SK-N-SH treated with all-trans-retinoic acid at 6 μM for 48 hours (cell line): ENCODE data around the gene RXRA.

ENCODE experiments used
- ATAC-seq: fragments of 200-7000 bp; cut with Tn5 transposase; 3 replicates; pipeline ENCODE4 v1.9.1; 2020; ENCODE audit warnings: mild to moderate bottlenecking, moderate library complexity
- BACH2 ChIP-seq: fragments of 250-450 bp; sonication (Bioruptor Pico); IDR thresholded peaks from 2 replicates; pipeline ENCODE4 v1.9.0; 2021; ENCODE audit warnings: mild to moderate bottlenecking, borderline replicate concordance
- CSDC2 ChIP-seq: fragments of 250-450 bp; sonication (Bioruptor Pico); IDR thresholded peaks from 2 replicates; pipeline ENCODE4 v1.5.0; 2020; ENCODE audit warnings: mild to moderate bottlenecking, moderate library complexity
- CSRNP3 ChIP-seq: fragments of 250-450 bp; sonication (Bioruptor Pico); IDR thresholded peaks from 2 replicates; pipeline ENCODE4 v1.5.1; 2021; ENCODE audit warnings: mild to moderate bottlenecking, moderate library complexity
- ESRRG ChIP-seq: fragments of 250-450 bp; sonication (Bioruptor Pico); IDR thresholded peaks from 2 replicates; pipeline ENCODE4 v1.6.1; 2021; ENCODE audit warnings: mild to moderate bottlenecking
- GLIS3 ChIP-seq: fragments of 250-450 bp; sonication (Bioruptor Pico); IDR thresholded peaks from 2 replicates; pipeline ENCODE4 v1.5.0; 2020; ENCODE audit warnings: mild to moderate bottlenecking, moderate library complexity
- ISL1 ChIP-seq: fragments of 250-450 bp; sonication (Bioruptor Pico); IDR thresholded peaks from 2 replicates; pipeline ENCODE4 v2.1.2; 2022; ENCODE audit warnings: mild to moderate bottlenecking, moderate library complexity
- OSR1 ChIP-seq: fragments of 250-450 bp; sonication (Bioruptor Pico); IDR thresholded peaks from 2 replicates; pipeline ENCODE4 v1.8.0; 2022; ENCODE audit warnings: moderate library complexity, mild to moderate bottlenecking, inconsistent platforms
- SNAI2 ChIP-seq: fragments of 250-450 bp; sonication (Bioruptor Pico); IDR thresholded peaks from 2 replicates; pipeline ENCODE4 v1.5.0; 2020; ENCODE audit warnings: mild to moderate bottlenecking, moderate library complexity
- TCF4 ChIP-seq: fragments of 250-450 bp; sonication (Bioruptor Pico); IDR thresholded peaks from 2 replicates; pipeline ENCODE4 v1.8.0; 2021; ENCODE audit warnings: mild to moderate bottlenecking, moderate library complexity, borderline replicate concordance
- TSHZ2 ChIP-seq: fragments of 250-450 bp; sonication (Bioruptor Pico); IDR thresholded peaks from 2 replicates; pipeline ENCODE4 v1.5.0; 2020; ENCODE audit warnings: mild to moderate bottlenecking, moderate library complexity
- ZC3H10 ChIP-seq: fragments of 250-450 bp; sonication (Bioruptor Pico); IDR thresholded peaks from 2 replicates; pipeline ENCODE4 v1.5.1; 2021; ENCODE audit warnings: mild to moderate bottlenecking, moderate library complexity
- ZFP3 ChIP-seq: fragments of 250-450 bp; sonication (Bioruptor Pico); IDR thresholded peaks from 2 replicates; pipeline ENCODE4 v1.5.0; 2020; ENCODE audit warnings: mild to moderate bottlenecking, moderate library complexity
- ZFP30 ChIP-seq: fragments of 450-650 bp; formaldehyde crosslinking; IDR thresholded peaks from 2 replicates; pipeline ENCODE4 v1.5.0; 2022; ENCODE audit warnings: mild to moderate bottlenecking, moderate library complexity
- ZNF565 ChIP-seq: fragments of 450-650 bp; formaldehyde crosslinking; conservative IDR thresholded peaks from 2 replicates; pipeline ENCODE4 v1.5.0; 2020; ENCODE audit warnings: low read depth, mild to moderate bottlenecking, moderate library complexity
- ZNF70 ChIP-seq: fragments of 450-650 bp; formaldehyde crosslinking; IDR thresholded peaks from 2 replicates; pipeline ENCODE4 v1.5.0; 2020; ENCODE audit warnings: mild to moderate bottlenecking, moderate library complexity
- ZNF8 ChIP-seq: fragments of 450-650 bp; formaldehyde crosslinking; IDR thresholded peaks from 2 replicates; pipeline ENCODE4 v1.5.0; 2020; ENCODE audit warnings: mild to moderate bottlenecking, moderate library complexity
- TF ChIP-seq, protein P1 (sequence below): fragments of 250-450 bp; sonication (Bioruptor Pico); IDR thresholded peaks from 2 replicates; pipeline ENCODE4 v1.5.1; 2020; ENCODE audit warnings: low read depth, mild to moderate bottlenecking, moderate library complexity
- TF ChIP-seq, protein P2 (sequence below): fragments of 250-450 bp; sonication (Bioruptor Pico); IDR thresholded peaks from 2 replicates; pipeline ENCODE4 v1.8.0; 2021; ENCODE audit warnings: low read depth, mild to moderate bottlenecking, moderate library complexity, borderline replicate concordance

RXRA gene

DNA sequence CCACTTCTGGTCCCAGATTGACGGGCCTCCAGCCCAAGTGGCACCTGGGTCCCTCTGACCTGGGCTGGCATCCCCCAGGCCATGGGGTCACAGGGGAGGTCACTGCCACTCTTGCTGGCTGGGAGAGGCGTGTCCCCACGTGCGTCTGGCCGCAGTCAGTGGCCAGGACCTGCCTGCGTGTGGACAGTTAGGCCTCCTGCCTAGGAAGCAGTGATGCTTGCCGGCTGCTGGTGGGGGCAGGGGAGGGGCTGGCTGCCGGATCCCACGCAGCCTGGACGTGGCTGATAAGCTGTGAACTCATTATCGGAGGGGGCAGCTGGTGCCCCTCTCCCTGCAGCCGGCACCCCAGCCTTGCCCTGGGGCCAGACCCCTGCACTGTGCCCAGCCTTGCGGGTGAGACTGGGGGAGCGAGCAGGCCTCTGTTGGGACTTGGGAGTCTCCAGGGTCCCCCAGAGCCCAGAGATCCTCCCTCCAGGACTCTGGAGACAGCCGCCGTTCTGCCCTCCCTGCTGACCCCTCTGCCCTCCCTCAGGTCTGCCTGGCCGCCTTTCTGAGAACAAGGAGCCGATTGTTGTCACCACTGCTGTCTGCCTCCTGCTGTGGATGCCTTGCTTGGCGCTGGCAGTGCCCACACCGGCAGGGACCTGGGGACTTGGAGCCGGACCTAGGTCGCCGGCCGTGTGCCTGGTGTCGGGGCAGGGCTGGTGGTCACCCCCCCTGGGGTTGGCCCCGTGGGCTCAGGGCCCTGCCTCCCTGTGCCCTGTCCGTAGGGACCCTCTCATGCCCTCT lies 12.3 kb downstream of the RXRA start:
- ATAC-seq: no peak; the same call in 1 of the 3 replicates
- no peak for TF ChIP-seq OSR1 (CRISPR knock-in tag)
- no peak for TF ChIP-seq ZNF8
- no peak for TF ChIP-seq ZNF565 (CRISPR knock-in tag)
- no peak for TF ChIP-seq ESRRG (CRISPR knock-in tag)
- no peak for TF ChIP-seq BACH2 (CRISPR knock-in tag)
- TF ChIP-seq ZFP3 (CRISPR knock-in tag): no peak
- TF ChIP-seq ISL1 (CRISPR knock-in tag): no peak
- TF ChIP-seq ZNF70 (CRISPR knock-in tag): no peak
- TF ChIP-seq, protein P1, sequence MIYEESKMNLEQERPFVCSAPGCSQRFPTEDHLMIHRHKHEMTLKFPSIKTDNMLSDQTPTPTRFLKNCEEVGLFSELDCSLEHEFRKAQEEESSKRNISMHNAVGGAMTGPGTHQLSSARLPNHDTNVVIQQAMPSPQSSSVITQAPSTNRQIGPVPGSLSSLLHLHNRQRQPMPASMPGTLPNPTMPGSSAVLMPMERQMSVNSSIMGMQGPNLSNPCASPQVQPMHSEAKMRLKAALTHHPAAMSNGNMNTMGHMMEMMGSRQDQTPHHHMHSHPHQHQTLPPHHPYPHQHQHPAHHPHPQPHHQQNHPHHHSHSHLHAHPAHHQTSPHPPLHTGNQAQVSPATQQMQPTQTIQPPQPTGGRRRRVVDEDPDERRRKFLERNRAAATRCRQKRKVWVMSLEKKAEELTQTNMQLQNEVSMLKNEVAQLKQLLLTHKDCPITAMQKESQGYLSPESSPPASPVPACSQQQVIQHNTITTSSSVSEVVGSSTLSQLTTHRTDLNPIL (CRISPR knock-in tag): no peak
- no peak for TF ChIP-seq ZC3H10 (CRISPR knock-in tag)

- no peak; the same call in 2 of the 3 replicates for ATAC-seq
- TF ChIP-seq CSRNP3 (CRISPR knock-in tag): no peak
- TF ChIP-seq, all 23 proteins: peak for 0
Observed at GRCh38 chr9:134339183-134339806, 13.0 kb downstream of the RXRA start.

GRCh38 chr9:134340475-134341160 lies 14.4 kb downstream of the RXRA start:
- TF ChIP-seq ZNF70 (CRISPR knock-in tag) (no peak), ZFP30 (CRISPR knock-in tag) (no peak), TSHZ2 (no peak), GLIS3 (CRISPR knock-in tag) (no peak), OSR1 (CRISPR knock-in tag) (no peak), CSDC2 (CRISPR knock-in tag) (no peak), ESRRG (CRISPR knock-in tag) (no peak), CSRNP3 (CRISPR knock-in tag) (no peak), TCF4 (CRISPR knock-in tag) (no peak), ISL1 (CRISPR knock-in tag) (no peak), ZNF8 (no peak), BACH2 (CRISPR knock-in tag) (no peak), SNAI2 (CRISPR knock-in tag) (no peak), ZC3H10 (CRISPR knock-in tag) (no peak)
- TF ChIP-seq, protein P2, sequence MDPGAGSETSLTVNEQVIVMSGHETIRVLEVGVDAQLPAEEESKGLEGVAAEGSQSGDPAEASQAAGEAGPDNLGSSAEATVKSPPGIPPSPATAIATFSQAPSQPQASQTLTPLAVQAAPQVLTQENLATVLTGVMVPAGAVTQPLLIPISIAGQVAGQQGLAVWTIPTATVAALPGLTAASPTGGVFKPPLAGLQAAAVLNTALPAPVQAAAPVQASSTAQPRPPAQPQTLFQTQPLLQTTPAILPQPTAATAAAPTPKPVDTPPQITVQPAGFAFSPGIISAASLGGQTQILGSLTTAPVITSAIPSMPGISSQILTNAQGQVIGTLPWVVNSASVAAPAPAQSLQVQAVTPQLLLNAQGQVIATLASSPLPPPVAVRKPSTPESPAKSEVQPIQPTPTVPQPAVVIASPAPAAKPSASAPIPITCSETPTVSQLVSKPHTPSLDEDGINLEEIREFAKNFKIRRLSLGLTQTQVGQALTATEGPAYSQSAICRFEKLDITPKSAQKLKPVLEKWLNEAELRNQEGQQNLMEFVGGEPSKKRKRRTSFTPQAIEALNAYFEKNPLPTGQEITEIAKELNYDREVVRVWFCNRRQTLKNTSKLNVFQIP (CRISPR knock-in tag): no peak
- no peak for ATAC-seq
